Neural progenitor cell (in vitro differentiated cells): Measurements from ENCODE around the gene SUGP1. TPM values are rescaled to one million over a fixed set of nuclear protein-coding genes. Genes with fewer than 3 reads are reported as not detected.

ENCODE experiments used
- DNase-seq: peaks from one replicate; pipeline ENCODE4 v3.0.0-alpha.2; 2016; ENCODE audit warnings: low spot score
- H2AFZ ChIP-seq: fragments of 200-600 bp; sonication (generic); replicated peaks from 2 replicates; pipeline ENCODE4 v1.6.1; 2016; ENCODE audit warnings: antibody characterized with exemption
- H3F3A ChIP-seq: fragments of 200-600 bp; sonication (generic); 2 replicates; pipeline ENCODE4 v1.6.1; 2016; ENCODE audit warnings: antibody characterized with exemption, low read depth
- H3K27ac ChIP-seq: fragments of 200-600 bp; sonication (generic); 2 replicates; pipeline ENCODE4 v1.5.1; 2016; ENCODE audit warnings: mild to moderate bottlenecking
- H3K27me3 ChIP-seq: fragments of 200-600 bp; sonication (generic); 2 replicates; pipeline ENCODE4 v1.6.1; 2016; ENCODE audit warnings: mild to moderate bottlenecking, moderate library complexity
- H3K36me3 ChIP-seq: fragments of 200-600 bp; sonication (generic); 2 replicates; pipeline ENCODE4 v1.5.1; 2016
- H3K4me1 ChIP-seq: fragments of 200-600 bp; sonication (generic); 2 replicates; pipeline ENCODE4 v1.6.1; 2016; ENCODE audit warnings: mixed run types
- H3K4me2 ChIP-seq: fragments of 200-600 bp; sonication (generic); 2 replicates; pipeline ENCODE4 v1.6.1; 2016
- H3K4me3 ChIP-seq: fragments of 200-600 bp; sonication (generic); 2 replicates; pipeline ENCODE4 v1.5.1; 2016
- H3K79me2 ChIP-seq: fragments of 200-600 bp; sonication (generic); 2 replicates; pipeline ENCODE4 v1.6.1; 2016; ENCODE audit warnings: low read depth
- H3K9ac ChIP-seq: fragments of 200-600 bp; sonication (generic); 2 replicates; pipeline ENCODE4 v1.6.1; 2016
- H3K9me3 ChIP-seq: fragments of 200-600 bp; sonication (generic); 2 replicates; pipeline ENCODE4 v1.5.1; 2016; ENCODE audit warnings: low read depth
- H4K20me1 ChIP-seq: fragments of 200-600 bp; sonication (generic); 2 replicates; pipeline ENCODE4 v1.6.1; 2016; ENCODE audit warnings: low read depth
- H3K27ac Mint-ChIP-seq: 3 replicates; pipeline ENCODE4 v1.8.0; 2021; ENCODE audit warnings: mixed read lengths
- H3K27me3 Mint-ChIP-seq: 2 replicates; pipeline ENCODE4 v1.8.0; 2022; ENCODE audit warnings: low read depth, mild to moderate bottlenecking, inconsistent platforms, moderate library complexity, mixed read lengths; ENCODE audit not compliant: insufficient read depth
- H3K36me3 Mint-ChIP-seq: 3 replicates; pipeline ENCODE4 v1.8.0; 2021; ENCODE audit warnings: mixed read lengths
- H3K4me1 Mint-ChIP-seq: 3 replicates; pipeline ENCODE4 v1.8.0; 2021; ENCODE audit warnings: mixed read lengths
- H3K4me3 Mint-ChIP-seq: 3 replicates; pipeline ENCODE4 v1.8.0; 2021; ENCODE audit warnings: mild to moderate bottlenecking, moderate library complexity, mixed read lengths
- H3K9me3 Mint-ChIP-seq: 3 replicates; pipeline ENCODE4 v1.8.0; 2020; ENCODE audit warnings: mixed read lengths
- EZH2 ChIP-seq: fragments of 200-600 bp; sonication (generic); IDR thresholded peaks from 2 replicates; pipeline ENCODE4 v1.6.1; 2017; ENCODE audit warnings: antibody characterized with exemption, mild to moderate bottlenecking, moderate library complexity
- EZH2phosphoT487 ChIP-seq: fragments of 200-600 bp; sonication (generic); IDR thresholded peaks from 2 replicates; pipeline ENCODE4 v1.6.1; 2017; ENCODE audit warnings: antibody characterized with exemption
- total RNA-seq: library from RNA; depleted of rRNA; stranded (reverse); fragments of >200 nt; gene quantifications from 2 replicates; pipeline ENCODE4 v1.2.3, GENCODE V29; 2015; ENCODE audit warnings: low replicate concordance
- TF ChIP-seq, protein P1 (sequence below): fragments of 200-600 bp; sonication (generic); IDR thresholded peaks from 2 replicates; pipeline ENCODE4 v1.5.1; 2017; ENCODE audit warnings: antibody characterized with exemption, mild to moderate bottlenecking

The SUGP1 gene
- total RNA-seq, 1 donor from 2014 or later = 46.1 TPM

DNA sequence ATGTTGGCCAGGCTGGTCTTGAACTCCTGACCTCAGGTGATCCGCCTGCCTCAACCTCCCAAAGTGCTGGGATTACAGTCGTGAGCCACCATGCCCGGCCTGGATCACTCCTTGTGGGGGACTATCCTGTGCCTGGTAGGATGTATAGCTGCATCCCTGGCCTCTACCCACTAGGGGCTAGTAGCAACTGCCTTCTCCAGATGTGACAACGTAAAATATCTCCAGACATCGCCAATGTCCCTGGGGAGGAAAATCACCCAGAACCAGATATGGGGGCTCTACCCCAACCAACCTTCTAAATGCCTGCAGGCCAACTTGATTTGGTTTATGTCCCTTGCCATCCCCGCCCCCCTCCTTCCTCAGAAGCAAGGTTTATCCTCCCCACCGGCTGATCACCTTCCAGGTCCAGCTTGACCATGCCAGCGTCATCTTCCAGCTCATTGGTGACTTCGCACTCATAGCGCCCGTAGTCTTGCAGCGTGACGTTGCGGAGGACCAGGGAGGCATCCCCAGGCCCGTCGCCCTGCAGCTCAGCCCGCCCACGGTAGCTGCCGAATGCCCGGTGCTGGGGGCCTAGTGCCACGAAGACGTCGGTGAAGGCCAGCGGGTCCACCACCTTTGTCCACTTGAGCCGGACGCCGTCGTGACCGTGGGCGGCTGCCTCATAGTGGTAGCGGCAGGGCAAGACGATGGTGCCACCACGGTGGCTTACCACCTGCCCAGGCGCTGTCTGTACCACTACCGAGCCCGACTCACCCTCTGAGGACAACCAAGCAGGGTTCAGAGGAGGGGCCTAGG lies 59.7 kb downstream of the SUGP1 start:
- DNase-seq = no peak
- no peaks in the 10 kb centered on the region for H3K36me3 ChIP-seq

DNA sequence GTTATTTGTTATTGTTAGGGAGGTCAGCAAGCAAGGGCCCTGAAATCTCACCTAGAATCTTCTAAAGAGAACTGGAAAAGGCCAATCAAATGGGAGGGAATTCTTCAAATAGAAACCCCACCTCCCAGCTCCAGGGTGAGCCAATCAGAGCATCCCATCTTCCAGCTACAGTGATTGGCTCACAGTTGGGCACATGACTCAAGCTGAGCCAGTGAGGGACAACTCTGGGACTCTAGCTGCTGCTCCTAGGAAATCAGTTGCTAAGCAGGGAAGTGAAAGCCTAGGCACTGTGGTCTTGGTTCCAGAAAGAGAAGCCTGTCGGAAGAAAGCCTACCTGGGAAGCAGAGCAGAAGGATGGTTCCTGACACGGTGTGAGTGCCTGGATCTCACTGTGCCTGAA lies 60.6 kb downstream of the SUGP1 start:
- H3K27me3 Mint-ChIP-seq = peaks cover 40% of the 10 kb centered on the region
- peak overlapping the region; percentile 57 for H3K4me3 Mint-ChIP-seq
- no peak overlapping the region for H3K4me3 ChIP-seq
- peak; percentile 56 for DNase-seq
- no peak overlapping the region for H2AFZ ChIP-seq
- no peaks in the 10 kb centered on the region for H3K36me3 ChIP-seq
- TF ChIP-seq EZH2phosphoT487 = no peak
- TF ChIP-seq, protein P1, sequence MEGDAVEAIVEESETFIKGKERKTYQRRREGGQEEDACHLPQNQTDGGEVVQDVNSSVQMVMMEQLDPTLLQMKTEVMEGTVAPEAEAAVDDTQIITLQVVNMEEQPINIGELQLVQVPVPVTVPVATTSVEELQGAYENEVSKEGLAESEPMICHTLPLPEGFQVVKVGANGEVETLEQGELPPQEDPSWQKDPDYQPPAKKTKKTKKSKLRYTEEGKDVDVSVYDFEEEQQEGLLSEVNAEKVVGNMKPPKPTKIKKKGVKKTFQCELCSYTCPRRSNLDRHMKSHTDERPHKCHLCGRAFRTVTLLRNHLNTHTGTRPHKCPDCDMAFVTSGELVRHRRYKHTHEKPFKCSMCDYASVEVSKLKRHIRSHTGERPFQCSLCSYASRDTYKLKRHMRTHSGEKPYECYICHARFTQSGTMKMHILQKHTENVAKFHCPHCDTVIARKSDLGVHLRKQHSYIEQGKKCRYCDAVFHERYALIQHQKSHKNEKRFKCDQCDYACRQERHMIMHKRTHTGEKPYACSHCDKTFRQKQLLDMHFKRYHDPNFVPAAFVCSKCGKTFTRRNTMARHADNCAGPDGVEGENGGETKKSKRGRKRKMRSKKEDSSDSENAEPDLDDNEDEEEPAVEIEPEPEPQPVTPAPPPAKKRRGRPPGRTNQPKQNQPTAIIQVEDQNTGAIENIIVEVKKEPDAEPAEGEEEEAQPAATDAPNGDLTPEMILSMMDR = no peak
- TF ChIP-seq EZH2 = no peak
- peaks cover 7% of the 10 kb centered on the region for H3K36me3 Mint-ChIP-seq
- H3K27ac Mint-ChIP-seq = peak overlapping the region; percentile 90
- no peak overlapping the region for H3K27ac ChIP-seq
- H3K27me3 ChIP-seq = peaks cover 34% of the 10 kb centered on the region
- no peaks in the 10 kb centered on the region for H4K20me1 ChIP-seq
- H3K79me2 ChIP-seq = no peaks in the 10 kb centered on the region
- H3K4me1 Mint-ChIP-seq = peaks cover 29% of the 10 kb centered on the region
- H3K9ac ChIP-seq = no peak overlapping the region
- H3K4me1 ChIP-seq = peaks cover 8% of the 10 kb centered on the region
- H3K4me2 ChIP-seq = no peak overlapping the region
- H3K9me3 Mint-ChIP-seq = peaks cover 15% of the 10 kb centered on the region
- H3F3A ChIP-seq = peaks cover 28% of the 10 kb centered on the region
- H3K9me3 ChIP-seq = no peaks in the 10 kb centered on the region

More for the DNA sequence above, 59.7 kb downstream of the SUGP1 start:
- Histone ChIP-seq H2AFZ (peak overlapping the region; percentile 98), H3K9ac (no peak overlapping the region), H3K27ac (no peak overlapping the region), H3K79me2 (no peaks in the 10 kb centered on the region), H3K27me3 (peaks cover 30% of the 10 kb centered on the region), H3K4me3 (peak overlapping the region; percentile 60), H4K20me1 (no peaks in the 10 kb centered on the region), H3K4me1 (peaks cover 8% of the 10 kb centered on the region), H3F3A (peaks cover 28% of the 10 kb centered on the region), H3K4me2 (peak overlapping the region; percentile 90), H3K9me3 (no peaks in the 10 kb centered on the region)
- no peak for TF ChIP-seq EZH2phosphoT487
- no peak for TF ChIP-seq EZH2
- TF ChIP-seq, protein P1 = no peak
- Mint-ChIP-seq H3K4me3 (peak overlapping the region; percentile 74), H3K4me1 (peaks cover 27% of the 10 kb centered on the region), H3K36me3 (peaks cover 7% of the 10 kb centered on the region), H3K9me3 (peaks cover 15% of the 10 kb centered on the region), H3K27me3 (peaks cover 44% of the 10 kb centered on the region), H3K27ac (no peak overlapping the region)

DNA sequence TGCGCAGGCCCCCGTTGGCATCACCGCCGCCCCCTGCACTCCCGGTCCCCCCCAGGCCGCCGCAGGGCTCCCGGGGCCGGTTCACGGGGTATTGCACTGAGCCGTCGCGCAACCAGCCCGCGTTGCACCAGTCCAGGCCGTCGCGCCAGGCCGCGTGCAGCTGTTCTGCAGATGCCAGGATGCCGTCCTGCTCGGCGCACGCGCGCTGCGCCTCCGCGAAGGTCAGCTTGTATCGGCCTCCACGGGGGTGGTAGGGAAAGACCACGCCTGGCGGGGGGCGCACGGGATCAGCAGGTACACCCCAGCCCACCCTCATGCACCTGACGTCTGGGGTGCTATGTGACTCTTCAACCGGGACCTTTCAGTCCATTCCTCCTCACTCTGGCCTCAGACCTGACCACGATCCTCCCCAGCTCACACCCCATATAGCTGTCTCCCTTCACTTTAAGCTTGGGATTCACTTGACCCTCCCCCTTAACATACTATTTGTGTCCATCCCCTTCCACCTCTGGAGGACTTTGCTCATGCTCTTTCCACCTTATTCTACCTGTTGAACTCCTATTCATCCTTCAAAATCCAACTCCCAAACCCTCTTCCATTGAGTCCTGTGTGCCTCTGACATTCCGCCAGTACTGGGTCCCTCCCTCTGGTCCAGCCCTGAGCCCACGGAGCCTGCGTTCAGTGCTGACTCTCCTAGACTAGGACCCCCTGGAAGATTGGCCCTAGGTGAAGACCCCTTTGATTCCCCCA lies 61.5 kb downstream of the SUGP1 start:
- Histone ChIP-seq H3K27ac (no peak overlapping the region), H3K9ac (no peak overlapping the region), H3K4me2 (no peak overlapping the region), H2AFZ (no peak overlapping the region), H3K9me3 (no peaks in the 10 kb centered on the region), H3K4me3 (no peak overlapping the region), H3K4me1 (peaks cover 8% of the 10 kb centered on the region), H3K27me3 (peaks cover 38% of the 10 kb centered on the region), H4K20me1 (no peaks in the 10 kb centered on the region), H3K79me2 (no peaks in the 10 kb centered on the region), H3F3A (peaks cover 28% of the 10 kb centered on the region), H3K36me3 (no peaks in the 10 kb centered on the region)
- Mint-ChIP-seq H3K4me3 (no peak overlapping the region), H3K27me3 (peaks cover 35% of the 10 kb centered on the region), H3K36me3 (peaks cover 7% of the 10 kb centered on the region), H3K9me3 (peaks cover 15% of the 10 kb centered on the region), H3K27ac (no peak overlapping the region), H3K4me1 (peaks cover 29% of the 10 kb centered on the region)
- DNase-seq = no peak
- TF ChIP-seq, protein P1 = no peak
- TF ChIP-seq EZH2phosphoT487 (no peak), EZH2 (no peak)
